Mucosa of rectum (tissue), 2 donors: Measurements from ENCODE around the gene LSM7.
"Not testable (repeated sequence)": the region's sequence is repeated elsewhere in the genome, so short reads cannot be mapped to it uniquely, and the experiment has no call there.

Source experiments
- H3K27ac ChIP-seq, 2 donors: one replicate each; pipeline ENCODE4 v1.7.0; 2013; ENCODE audit warnings: inconsistent platforms in 2 of 2, low read depth in 2 of 2, low read length in 2 of 2
- H3K27me3 ChIP-seq, 2 donors: one replicate each; pipeline ENCODE4 v1.7.0; 2013; ENCODE audit warnings: low read length in 2 of 2; ENCODE audit not compliant: control insufficient read depth in 2 of 2, insufficient read depth in 2 of 2
- H3K36me3 ChIP-seq, 2 donors: one replicate each; pipeline ENCODE4 v1.7.0; 2013; ENCODE audit warnings: low read length in 2 of 2; ENCODE audit not compliant: control insufficient read depth in 2 of 2, insufficient read depth in 2 of 2
- H3K4me1 ChIP-seq, 2 donors: one replicate each; pipeline ENCODE4 v1.7.0; 2013; ENCODE audit warnings: low read length in 2 of 2, mild to moderate bottlenecking in 1 of 2; ENCODE audit not compliant: control insufficient read depth in 2 of 2, insufficient read depth in 2 of 2
- H3K4me3 ChIP-seq, 2 donors: one replicate each; pipeline ENCODE4 v1.7.0; 2013; ENCODE audit warnings: low read length in 2 of 2
- H3K9ac ChIP-seq, 2 donors: one replicate each; pipeline ENCODE4 v1.7.0; 2013; ENCODE audit warnings: low read length in 2 of 2, low read depth in 1 of 2, mild to moderate bottlenecking in 1 of 2
- H3K9me3 ChIP-seq, 2 donors: one replicate each; pipeline ENCODE4 v1.7.0; 2013; ENCODE audit warnings: low read length in 2 of 2; ENCODE audit not compliant: control insufficient read depth in 2 of 2
- donor health status: healthy.
- donor health status: Normal muscosa, but diverticular disease.

LSM7 gene

GRCh38 chr19:2288338-2288817, 40.0 kb downstream of the LSM7 start:
- Histone ChIP-seq H3K4me3 (no peak overlapping the region), H3K27me3 (peaks cover 21 to 46% of the 10 kb centered on the region in 2 donors), H3K4me1 (peaks cover 0 to 14% of the 10 kb centered on the region in 2 donors), H3K9ac (no peak overlapping the region), H3K27ac (peak overlapping the region in 1 of 2 donors; percentile 76), H3K36me3 (no peaks in the 10 kb centered on the region), H3K9me3 (no peaks in the 10 kb centered on the region)

DNA sequence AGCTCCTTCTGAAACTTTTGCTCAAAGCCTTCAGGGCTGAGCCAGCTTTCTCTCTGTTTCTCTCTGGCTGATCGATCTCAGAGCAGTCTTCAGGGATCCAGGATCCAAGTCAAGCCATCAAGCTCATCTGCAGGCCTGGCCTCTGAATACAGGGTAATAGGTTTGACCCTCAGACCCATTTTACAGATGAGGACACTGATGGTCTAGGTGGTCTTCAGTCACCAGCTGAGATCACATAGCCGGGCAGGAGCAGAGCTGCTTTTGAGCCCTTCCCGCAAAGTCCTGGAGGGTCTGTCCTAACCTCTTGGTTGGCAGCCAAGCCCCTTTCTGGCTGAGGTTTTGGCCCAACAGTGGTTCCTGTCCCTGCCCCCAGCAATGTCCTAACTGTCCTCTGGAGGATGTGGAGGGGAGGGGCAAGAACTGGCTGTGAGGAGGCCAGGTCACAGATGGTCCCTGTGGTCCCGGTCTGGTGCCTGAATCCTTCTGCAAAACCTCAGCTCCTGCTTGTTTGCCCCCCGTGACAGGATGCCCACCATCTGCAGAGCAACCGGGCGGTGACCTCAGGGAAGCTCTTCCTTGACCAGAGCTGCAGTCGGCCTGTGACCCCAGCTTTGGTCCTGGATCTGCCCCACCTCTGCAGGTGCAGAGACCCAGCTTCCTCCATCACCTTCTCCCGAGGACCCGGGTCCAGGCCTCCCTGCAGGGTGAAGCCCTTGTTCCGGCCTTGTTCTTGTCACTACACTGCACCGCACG, 40.6 kb downstream of the LSM7 start:
- Histone ChIP-seq H3K4me3 (no peak overlapping the region), H3K27ac (no peak overlapping the region), H3K9ac (no peak overlapping the region), H3K4me1 (peaks cover 0 to 14% of the 10 kb centered on the region in 2 donors), H3K36me3 (no peaks in the 10 kb centered on the region), H3K27me3 (peaks cover 21 to 46% of the 10 kb centered on the region in 2 donors), H3K9me3 (no peaks in the 10 kb centered on the region)

- Histone ChIP-seq H3K36me3 (no peaks in the 10 kb centered on the region), H3K4me1 (peaks cover 4 to 19% of the 10 kb centered on the region in 2 donors), H3K27ac (no peak overlapping the region), H3K9ac (no peak overlapping the region), H3K27me3 (peaks cover 17 to 43% of the 10 kb centered on the region in 2 donors), H3K9me3 (no peaks in the 10 kb centered on the region), H3K4me3 (no peak overlapping the region)
These were observed 41.8 kb downstream of the LSM7 start for GRCh38 chr19:2286402-2287140.

DNA sequence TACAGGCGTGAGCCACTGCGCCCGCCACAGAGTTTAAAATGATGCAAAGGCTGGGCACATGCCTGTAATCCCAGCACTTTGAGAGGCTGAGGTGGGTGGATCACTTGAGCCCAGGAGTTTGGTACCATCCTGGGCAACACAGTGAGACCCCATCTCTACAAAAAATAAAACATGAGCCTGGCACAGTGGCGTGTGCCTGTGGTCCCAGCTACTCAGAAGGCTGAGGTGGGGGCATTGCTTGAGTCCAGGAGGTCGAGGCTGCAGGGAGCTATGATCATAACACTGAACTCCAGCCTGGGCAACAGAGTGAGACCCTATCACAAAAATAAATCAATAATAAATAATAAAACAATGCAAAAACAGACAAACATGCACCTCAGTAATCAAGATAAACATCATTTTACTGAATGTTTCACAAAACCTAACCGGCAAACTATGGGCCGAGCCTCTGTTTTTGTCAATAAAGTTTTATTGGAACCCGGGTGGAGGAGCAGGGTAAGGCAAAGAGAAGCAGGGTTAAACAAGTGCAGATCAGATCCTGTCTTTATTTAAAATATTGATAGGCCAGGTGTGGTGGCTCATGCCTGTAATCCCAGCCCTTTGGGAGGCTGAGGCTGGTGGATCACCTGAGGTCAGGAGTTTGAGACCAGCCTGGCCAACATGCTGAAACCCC, 44.4 kb downstream of the LSM7 start:
- peaks cover 11 to 19% of the 10 kb centered on the region in 2 donors for H3K27me3 ChIP-seq
- H3K9me3 ChIP-seq, result no peaks in the 10 kb centered on the region
- no peaks in the 10 kb centered on the region for H3K36me3 ChIP-seq
- H3K4me3 ChIP-seq, result no peak overlapping the region
- peaks cover 5 to 8% of the 10 kb centered on the region in 2 donors for H3K4me1 ChIP-seq
- H3K27ac ChIP-seq, result no peak overlapping the region
- H3K9ac ChIP-seq, result no peak overlapping the region

DNA sequence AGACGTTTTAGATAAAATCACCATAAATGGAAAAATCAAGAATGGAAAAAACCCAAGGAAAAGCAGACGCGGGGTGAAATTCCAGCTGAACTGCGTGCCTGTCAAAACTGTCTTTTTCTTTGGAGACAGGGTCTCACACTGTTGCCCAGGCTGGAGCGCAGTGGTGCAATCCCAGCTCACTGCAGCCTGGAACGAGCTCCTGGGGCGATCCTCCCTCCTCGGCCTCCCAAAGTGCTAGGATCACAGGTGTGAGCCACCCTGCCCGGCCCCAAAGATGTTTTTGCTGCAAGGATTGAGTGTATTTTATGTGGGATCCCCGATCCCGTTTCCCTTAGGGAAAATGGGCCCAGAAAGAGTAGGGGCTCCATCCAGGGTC, 45.5 kb downstream of the LSM7 start:
- Histone ChIP-seq H3K27me3 (peaks cover 6 to 10% of the 10 kb centered on the region in 2 donors), H3K27ac (no peak overlapping the region), H3K4me1 (peaks cover 7 to 11% of the 10 kb centered on the region in 2 donors), H3K36me3 (no peaks in the 10 kb centered on the region), H3K4me3 (no peak overlapping the region), H3K9ac (no peak overlapping the region), H3K9me3 (no peaks in the 10 kb centered on the region)

GRCh38 chr19:2282062-2282861, 46.1 kb downstream of the LSM7 start, which contains the start of gene PEAK3:
TSS of gene PEAK3 (minus strand) at chr19:2282175. CDS start at chr19:2280931, 1,244 bp downstream.
- peak within 1 kb of the TSS; percentile 14 to 33 for H3K9ac ChIP-seq

GRCh38 chr19:2281265-2282061, 46.9 kb downstream of the LSM7 start:
- not testable (repeated sequence) for H3K27ac ChIP-seq, H3K36me3 ChIP-seq, H3K27me3 ChIP-seq, H3K9me3 ChIP-seq
- Histone ChIP-seq H3K4me1 (peaks cover 7 to 12% of the 10 kb centered on the region in 2 donors), H3K4me3 (peak overlapping the region; percentile 50), H3K9ac (peak overlapping the region in 1 of 2 donors; percentile 14)

More at GRCh38 chr19:2282062-2282861, 46.1 kb downstream of the LSM7 start, which contains the start of gene PEAK3:
- no peaks in the 10 kb centered on the region for H3K9me3 ChIP-seq
- H3K4me3 ChIP-seq, result peak within 1 kb of the TSS; percentile 50
- H3K27me3 ChIP-seq, result peaks cover 6% of the 10 kb centered on the region in 2 donors
- H3K4me1 ChIP-seq, result peaks cover 7 to 11% of the 10 kb centered on the region in 2 donors
- no peaks in the 10 kb centered on the region for H3K36me3 ChIP-seq
- no peak within 1 kb of the TSS for H3K27ac ChIP-seq

- peaks cover 0 to 4% of the 10 kb centered on the region in 2 donors for H3K27me3 ChIP-seq
- H3K27ac ChIP-seq, result no peak overlapping the region
- no peak overlapping the region for H3K4me3 ChIP-seq
These were observed 47.6 kb downstream of the LSM7 start for GRCh38 chr19:2280633-2281264.

More at GRCh38 chr19:2280633-2281264, 47.6 kb downstream of the LSM7 start:
- peaks cover 7 to 19% of the 10 kb centered on the region in 2 donors for H3K4me1 ChIP-seq
- H3K9ac ChIP-seq, result no peak overlapping the region
- H3K9me3 ChIP-seq, result no peaks in the 10 kb centered on the region
- H3K36me3 ChIP-seq, result no peaks in the 10 kb centered on the region
